ENCODE measurements around the gene CTSE. TPM values are rescaled to one million over a fixed set of nuclear protein-coding genes. Genes with fewer than 3 reads are reported as not detected.

CTSE gene
- total and polyA plus RNA-seq, 2 of the 8 experiments (the other 6 are each of a cell fraction or from before 2014, with no cell fraction given) = 0.03 TPM; not detected in 1

DNA sequence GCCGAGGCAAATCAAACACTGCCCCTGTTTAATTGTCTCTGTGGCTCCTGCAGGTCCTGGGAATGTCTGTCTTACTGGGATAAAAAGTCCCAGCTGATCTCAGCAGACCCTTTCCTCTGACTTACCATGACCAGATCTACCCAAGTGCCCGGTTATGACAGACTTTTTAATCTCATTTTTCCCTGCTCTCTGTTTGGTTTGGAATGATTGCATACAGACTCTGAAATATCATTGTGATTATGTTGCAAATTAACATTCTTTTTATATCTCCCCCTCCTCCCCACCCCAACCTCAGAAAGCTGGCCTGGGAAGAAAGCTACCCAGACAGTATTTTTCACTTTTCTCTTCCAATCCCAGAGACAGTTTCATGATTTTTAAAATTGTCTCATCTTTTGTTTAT, 36.8 kb downstream of the CTSE start:
- FAIRE-seq (no peak), DNase-seq (ENCODE audit: low read depth in 1 of 2, low spot score in 2 of 2) (no peak)
- Histone ChIP-seq H3K36me3 (ENCODE audit: control insufficient read depth in 2 of 4, insufficient read depth in 4 of 4, low read length in 3 of 4) (no peaks in the 10 kb centered on the region), H3K4me3 (ENCODE audit: extremely low read depth in 1 of 4, insufficient read depth in 2 of 4, low read depth in 3 of 4, low read length in 4 of 4) (no peak overlapping the region), H3K56ac (replicated peaks; ENCODE audit: insufficient read length, low read depth, low read length) (no peak overlapping the region), H2BK20ac (ENCODE audit: low read length) (no peak overlapping the region), H4K91ac (replicated peaks; ENCODE audit: insufficient read length, low read length) (no peak overlapping the region), H3K4ac (replicated peaks; ENCODE audit: insufficient read length, low read depth, low read length) (no peak overlapping the region), H3K14ac (ENCODE audit: insufficient read length) (no peak overlapping the region), H4K5ac (ENCODE audit: insufficient read length, low read depth, low read length) (no peak overlapping the region), H2BK5ac (ENCODE audit: low read depth, low read length) (no peak overlapping the region), H3K4me2 (ENCODE audit: insufficient read depth in 1 of 2, low read depth in 2 of 2, low read length in 2 of 2) (no peak overlapping the region), H4K8ac (ENCODE audit: extremely low read depth, insufficient read depth, low read length) (no peak overlapping the region), H3K23ac (ENCODE audit: insufficient read length) (no peak overlapping the region), H3K9me3 (ENCODE audit: insufficient read depth in 2 of 2, low read depth in 1 of 2, low read length in 1 of 2) (no peaks in the 10 kb centered on the region), H3K27ac (ENCODE audit: low read depth, low read length) (no peak overlapping the region), H2BK15ac (ENCODE audit: low read length) (no peak overlapping the region), H3K18ac (ENCODE audit: extremely low read depth, low read length) (no peak overlapping the region), H3K23me2 (ENCODE audit: low read depth, low read length) (no peaks in the 10 kb centered on the region), H2AFZ (ENCODE audit: low read length) (no peak overlapping the region), H3K79me1 (ENCODE audit: low read depth, low read length) (no peaks in the 10 kb centered on the region), H2BK120ac (replicated peaks; ENCODE audit: low read depth, low read length) (no peak overlapping the region), H2AK5ac (ENCODE audit: low read depth, low read length) (no peak overlapping the region), H3K4me1 (replicated peaks in 1 of 4; ENCODE audit: control insufficient read depth in 3 of 4, insufficient read depth in 4 of 4, low read length in 3 of 4) (no peaks in the 10 kb centered on the region; a peak in 2 of 7 replicates), H3K27me3 (replicated peaks in 1 of 4; ENCODE audit: control insufficient read depth in 3 of 4, extremely low read depth in 1 of 4, insufficient read depth in 3 of 4, low read length in 3 of 4) (no peaks in the 10 kb centered on the region), H3K79me2 (ENCODE audit: control insufficient read depth in 1 of 2, insufficient read depth in 2 of 2, low read length in 2 of 2) (no peaks in the 10 kb centered on the region), H4K20me1 (replicated peaks in 1 of 2; ENCODE audit: control insufficient read depth in 1 of 2, insufficient read depth in 2 of 2, low read length in 2 of 2) (no peaks in the 10 kb centered on the region), H2BK12ac (ENCODE audit: low read depth, low read length) (no peak overlapping the region), H3K9ac (replicated peaks in 1 of 4; ENCODE audit: extremely low read depth in 1 of 4, low read depth in 3 of 4, low read length in 3 of 4) (no peak overlapping the region)
- POLR2A ChIA-PET (ENCODE audit: partially characterized antibody) = interaction anchor here (1.1 kb wide), 1 partner anchor 120 kb away, joined by 3 read pairs; no protein-coding TSS in a partner anchor
- whole genome bisulfite sequencing, 2 experiments (ENCODE audit: extremely low coverage in 1 of 2, insufficient coverage in 1 of 2, insufficient read length in 1 of 2, insufficient replicate concordance in 2 of 2, low coverage in 1 of 2, low lambda C conversion rate in 2 of 2, missing lambda C conversion rate in 1 of 2) = 87% methylated on average over 2 of the region's 2 CpGs; no CpG with 5 or more reads in 1 of the 2 experiments
- CTCF ChIA-PET (ENCODE audit: partially characterized antibody) = interaction anchor here (0.6 to 13.6 kb wide), 16 partner anchors 9 to 247 kb away, joined by 3 to 262 read pairs (median 3); partner anchors contain the start of genes RAB7B and SLC26A9
- TF ChIP-seq, protein P1, sequence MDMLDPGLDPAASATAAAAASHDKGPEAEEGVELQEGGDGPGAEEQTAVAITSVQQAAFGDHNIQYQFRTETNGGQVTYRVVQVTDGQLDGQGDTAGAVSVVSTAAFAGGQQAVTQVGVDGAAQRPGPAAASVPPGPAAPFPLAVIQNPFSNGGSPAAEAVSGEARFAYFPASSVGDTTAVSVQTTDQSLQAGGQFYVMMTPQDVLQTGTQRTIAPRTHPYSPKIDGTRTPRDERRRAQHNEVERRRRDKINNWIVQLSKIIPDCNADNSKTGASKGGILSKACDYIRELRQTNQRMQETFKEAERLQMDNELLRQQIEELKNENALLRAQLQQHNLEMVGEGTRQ (IDR thresholded peaks at IDR 0.05; ENCODE audit: low read length) = no peak
- no peak for TF ChIP-seq RNF2 (IDR thresholded peaks at IDR 0.05; ENCODE audit: borderline replicate concordance, low read depth, low read length, missing control alignments, poor library complexity, severe bottlenecking)
- TF ChIP-seq BRCA1 (IDR thresholded peaks at IDR 0.05; ENCODE audit: low read depth, low read length) = no peak
- TF ChIP-seq JUND (IDR thresholded peaks at IDR 0.05; ENCODE audit: low read length) = no peak
- TF ChIP-seq HDAC6 (IDR thresholded peaks at IDR 0.05; ENCODE audit: low read depth, low read length) = no peak
- TF ChIP-seq SUZ12 (IDR thresholded peaks at IDR 0.05; ENCODE audit: low read length) = no peak
- no peak for TF ChIP-seq RXRA (IDR thresholded peaks at IDR 0.05; ENCODE audit: insufficient read depth, low read depth, low read length)
- TF ChIP-seq FOSL1 (IDR thresholded peaks at IDR 0.05; ENCODE audit: insufficient read depth, low read depth, low read length) = no peak
- TF ChIP-seq GABPA (IDR thresholded peaks at IDR 0.05; ENCODE audit: borderline replicate concordance, insufficient read depth, low read length) = no peak
- TF ChIP-seq YY1 (IDR thresholded peaks at IDR 0.05; ENCODE audit: low read depth, low read length) = no peak

Data from H1 (cell line).